Measurements from ENCODE around the gene AZU1.

Gene AZU1

GRCh38 chr19:844546-844971 is 16.9 kb downstream of the AZU1 start:
- no peak for TF ChIP-seq TAF1 (IDR thresholded peaks at IDR 0.05; ENCODE audit: borderline replicate concordance, insufficient read depth, low read length)
- no peak for TF ChIP-seq REST (IDR thresholded peaks at IDR 0.05; ENCODE audit: insufficient read depth in 1 of 2, low read depth in 2 of 2, low read length in 2 of 2)
- TF ChIP-seq SIN3A (IDR thresholded peaks at IDR 0.05; ENCODE audit: borderline replicate concordance, insufficient read depth, low read length), result no peak
- TF ChIP-seq FOXP2 (optimal IDR thresholded peaks at IDR 0.05; ENCODE audit: borderline replicate concordance, extremely low read depth, extremely low read length, insufficient read depth), result no peak
- TF ChIP-seq POLR2AphosphoS5 (IDR thresholded peaks at IDR 0.05; ENCODE audit: low read depth, low read length), result no peak

- TF ChIP-seq TAF1 (IDR thresholded peaks at IDR 0.05; ENCODE audit: borderline replicate concordance, insufficient read depth, low read length) (no peak), SIN3A (IDR thresholded peaks at IDR 0.05; ENCODE audit: borderline replicate concordance, insufficient read depth, low read length) (no peak), REST (IDR thresholded peaks at IDR 0.05; ENCODE audit: insufficient read depth in 1 of 2, low read depth in 2 of 2, low read length in 2 of 2) (no peak), FOXP2 (optimal IDR thresholded peaks at IDR 0.05; ENCODE audit: borderline replicate concordance, extremely low read depth, extremely low read length, insufficient read depth) (no peak), POLR2AphosphoS5 (IDR thresholded peaks at IDR 0.05; ENCODE audit: low read depth, low read length) (no peak)
Observed at GRCh38 chr19:845707-846521, 18.3 kb downstream of the AZU1 start.

GRCh38 chr19:848386-848921 is 20.8 kb downstream of the AZU1 start:
- TF ChIP-seq REST (IDR thresholded peaks at IDR 0.05; ENCODE audit: insufficient read depth in 1 of 2, low read depth in 2 of 2, low read length in 2 of 2), result no peak
- no peak for TF ChIP-seq FOXP2 (optimal IDR thresholded peaks at IDR 0.05; ENCODE audit: borderline replicate concordance, extremely low read depth, extremely low read length, insufficient read depth)
- TF ChIP-seq SIN3A (IDR thresholded peaks at IDR 0.05; ENCODE audit: borderline replicate concordance, insufficient read depth, low read length), result no peak
- TF ChIP-seq POLR2AphosphoS5 (IDR thresholded peaks at IDR 0.05; ENCODE audit: low read depth, low read length), result no peak
- TF ChIP-seq TAF1 (IDR thresholded peaks at IDR 0.05; ENCODE audit: borderline replicate concordance, insufficient read depth, low read length), result no peak

- TF ChIP-seq FOXP2 (optimal IDR thresholded peaks at IDR 0.05; ENCODE audit: borderline replicate concordance, extremely low read depth, extremely low read length, insufficient read depth), result peak; percentile 54
- no peak for TF ChIP-seq POLR2AphosphoS5 (IDR thresholded peaks at IDR 0.05; ENCODE audit: low read depth, low read length)
Observed at GRCh38 chr19:850221-850978, 22.8 kb downstream of the AZU1 start.

GRCh38 chr19:850979-851335 is 23.3 kb downstream of the AZU1 start:
- TF ChIP-seq FOXP2 (optimal IDR thresholded peaks at IDR 0.05; ENCODE audit: borderline replicate concordance, extremely low read depth, extremely low read length, insufficient read depth) (no peak), POLR2AphosphoS5 (IDR thresholded peaks at IDR 0.05; ENCODE audit: low read depth, low read length) (no peak), REST (IDR thresholded peaks at IDR 0.05; ENCODE audit: insufficient read depth in 1 of 2, low read depth in 2 of 2, low read length in 2 of 2) (no peak), SIN3A (IDR thresholded peaks at IDR 0.05; ENCODE audit: borderline replicate concordance, insufficient read depth, low read length) (no peak), TAF1 (IDR thresholded peaks at IDR 0.05; ENCODE audit: borderline replicate concordance, insufficient read depth, low read length) (no peak)
